Small intestine (tissue), 7 donors: ENCODE results near the gene ZSCAN26. TPM values are rescaled to one million over a fixed set of nuclear protein-coding genes. Genes with fewer than 3 reads are reported as not detected.
"Not testable (repeated sequence)": the region's sequence is repeated elsewhere in the genome, so short reads cannot be mapped to it uniquely, and the experiment has no call there.

Experiments used
- DNase-seq, 2 donors: peaks; one replicate each; pipeline versions ENCODE4 v3.0.0 to v3.0.0-alpha.2; 2013
- FAIRE-seq: peaks from 2 replicates; lab custom pipeline; 2012; peaks lifted over from hg19 to GRCh38; lab: Jason Lieb, UNC
- H3K27ac ChIP-seq, 3 donors: one replicate each; pipeline ENCODE4 v1.5.1; 2013; ENCODE audit warnings: low read length in 2 of 3, mild to moderate bottlenecking in 2 of 3, control low read depth in 1 of 3, inconsistent platforms in 1 of 3, low read depth in 1 of 3, moderate library complexity in 1 of 3
- H3K27me3 ChIP-seq, 3 donors: one replicate each; pipeline ENCODE4 v1.6.1; 2013; ENCODE audit warnings: low read length in 3 of 3, inconsistent platforms in 1 of 3; ENCODE audit not compliant: control insufficient read depth in 3 of 3, insufficient read depth in 3 of 3
- H3K36me3 ChIP-seq, 3 donors: one replicate each; pipeline ENCODE4 v1.6.1; 2013; ENCODE audit warnings: low read length in 3 of 3, inconsistent platforms in 1 of 3, low read depth in 1 of 3, mild to moderate bottlenecking in 1 of 3, moderate library complexity in 1 of 3; ENCODE audit not compliant: control insufficient read depth in 3 of 3, insufficient read depth in 2 of 3
- H3K4me1 ChIP-seq, 3 donors: one replicate each; pipeline ENCODE4 v1.6.1; 2013; ENCODE audit warnings: low read length in 2 of 3, inconsistent platforms in 1 of 3, low read depth in 1 of 3, mild to moderate bottlenecking in 1 of 3, moderate library complexity in 1 of 3; ENCODE audit not compliant: control insufficient read depth in 3 of 3, insufficient read depth in 2 of 3
- H3K4me3 ChIP-seq, 3 donors: one replicate each; pipeline ENCODE4 v1.5.1; 2013; ENCODE audit warnings: low read length in 3 of 3, control low read depth in 1 of 3, inconsistent platforms in 1 of 3, low read depth in 1 of 3, mild to moderate bottlenecking in 1 of 3, moderate library complexity in 1 of 3
- H3K9me3 ChIP-seq, 2 donors: one replicate each; pipeline ENCODE4 v1.6.1; 2013; ENCODE audit warnings: low read depth in 1 of 2, low read length in 1 of 2; ENCODE audit not compliant: control insufficient read depth in 2 of 2, insufficient read depth in 1 of 2
- WGBS, 3 donors: extraction: QIAGEN DNeasy Blood & Tissue Kit; methylation state at CpG; one replicate each; pipeline ENCODE4 v1.1.7; 2013; 5-methylcytosine and 5-hydroxymethylcytosine counted together
- polyA plus RNA-seq, 4 donors: library from polyadenylated mRNA; stranded (reverse) in 3 of 4; unstranded in 1 of 4; fragments of 200-250 nt in 3 of 4; fragments of 120-200 nt in 1 of 4; gene quantifications; one replicate each; pipeline versions ENCODE4 v1.2.1 to v1.2.3, GENCODE V29; 2013
- donor health status: healthy with polysubstance abuse.
- donor health status: control.
- donor health status: control.
- donor health status: Bipolar disorder and iron deficiency.
- donor health status: healthy.

Gene ZSCAN26
- polyA plus RNA-seq, 4 donors: 4.7 to 21.1 (median 6.7) TPM

DNA sequence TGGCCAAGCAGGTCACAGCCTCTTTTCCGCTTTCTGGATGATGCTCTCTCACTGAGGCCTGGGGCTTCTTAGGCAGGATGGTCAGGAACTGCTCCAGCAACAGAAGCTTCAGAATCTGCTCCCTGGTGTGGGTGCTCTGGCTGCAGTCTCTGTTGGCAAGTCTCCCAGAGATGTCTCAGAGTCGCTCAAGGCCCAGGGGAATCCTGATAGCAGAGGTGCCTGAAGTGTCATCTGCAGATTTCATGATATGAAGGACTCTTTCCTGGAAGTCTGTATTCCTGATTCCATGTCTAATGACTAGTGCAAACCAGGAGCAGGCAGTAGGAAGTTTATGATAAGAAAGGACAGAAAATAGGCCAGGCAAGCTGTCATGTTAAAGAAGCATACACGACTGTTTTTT is 48.7 kb downstream of the ZSCAN26 start:
- DNase-seq: no peak
- no peak overlapping the region for H3K27ac ChIP-seq
- H3K36me3 ChIP-seq: no peaks in the 10 kb centered on the region
- no peak for FAIRE-seq
- peaks cover 0 to 14% of the 10 kb centered on the region in 2 donors for H3K9me3 ChIP-seq
- peaks cover 0 to 7% (median 0%) of the 10 kb centered on the region in 3 donors for H3K4me1 ChIP-seq
- H3K4me3 ChIP-seq: no peak overlapping the region
- WGBS, 3 donors: 82 to 88% (median 86%) methylated on average over 3 of the region's 3 CpGs
- H3K27me3 ChIP-seq: no peaks in the 10 kb centered on the region

DNA sequence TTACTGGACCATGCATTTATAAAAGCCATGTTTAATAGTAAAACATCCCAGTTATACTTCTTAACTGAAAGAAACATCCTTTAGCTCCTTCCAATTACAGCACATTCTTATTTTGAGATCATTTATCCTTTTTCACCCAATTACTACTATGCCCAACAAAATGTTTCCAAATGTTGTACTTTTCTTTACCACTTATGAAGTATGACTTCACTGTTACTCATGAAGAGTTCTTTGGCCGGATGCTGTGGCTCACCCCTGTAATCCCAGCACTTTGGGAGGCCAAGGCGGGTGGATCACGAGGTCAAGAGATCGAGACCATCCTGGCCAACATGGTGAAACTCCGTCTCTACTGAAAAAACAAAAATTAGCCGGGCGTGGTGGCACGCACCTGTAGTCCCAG is 50.9 kb downstream of the ZSCAN26 start:
- not testable (repeated sequence) for H3K4me3 ChIP-seq, H3K27ac ChIP-seq, H3K36me3 ChIP-seq, FAIRE-seq, H3K9me3 ChIP-seq, DNase-seq, H3K27me3 ChIP-seq, H3K4me1 ChIP-seq
- WGBS, 3 donors: 93 to 97% (median 96%) methylated on average over 8 of the region's 8 CpGs

DNA sequence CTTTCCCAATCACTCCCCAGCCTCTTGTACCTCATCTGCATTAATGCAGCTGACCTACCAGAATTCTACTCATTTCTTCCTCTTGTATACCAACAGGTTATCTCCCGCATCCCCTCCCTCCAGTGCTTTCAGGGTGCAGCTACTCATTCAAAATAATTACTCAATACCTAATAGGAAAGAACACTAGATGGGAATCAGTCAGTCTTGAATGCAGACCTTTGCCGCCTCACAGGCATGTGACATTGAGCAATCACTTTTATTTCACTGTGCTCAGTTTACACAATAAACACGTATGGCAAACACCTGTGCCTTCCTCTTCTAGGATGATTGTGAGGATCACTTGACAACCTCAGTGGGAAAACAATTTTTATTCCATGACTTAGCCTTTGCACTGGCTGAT is 55.7 kb downstream of the ZSCAN26 start:
- FAIRE-seq: no peak
- H3K36me3 ChIP-seq: peaks cover 3 to 11% (median 11%) of the 10 kb centered on the region in 3 donors
- no peaks in the 10 kb centered on the region for H3K4me1 ChIP-seq
- H3K27me3 ChIP-seq: no peaks in the 10 kb centered on the region
- DNase-seq: no peak
- H3K27ac ChIP-seq: no peak overlapping the region
- WGBS, 3 donors: 88 to 91% (median 91%) methylated on average over 3 of the region's 3 CpGs
- H3K9me3 ChIP-seq: peaks cover 0 to 33% of the 10 kb centered on the region in 2 donors
- no peak overlapping the region for H3K4me3 ChIP-seq

DNA sequence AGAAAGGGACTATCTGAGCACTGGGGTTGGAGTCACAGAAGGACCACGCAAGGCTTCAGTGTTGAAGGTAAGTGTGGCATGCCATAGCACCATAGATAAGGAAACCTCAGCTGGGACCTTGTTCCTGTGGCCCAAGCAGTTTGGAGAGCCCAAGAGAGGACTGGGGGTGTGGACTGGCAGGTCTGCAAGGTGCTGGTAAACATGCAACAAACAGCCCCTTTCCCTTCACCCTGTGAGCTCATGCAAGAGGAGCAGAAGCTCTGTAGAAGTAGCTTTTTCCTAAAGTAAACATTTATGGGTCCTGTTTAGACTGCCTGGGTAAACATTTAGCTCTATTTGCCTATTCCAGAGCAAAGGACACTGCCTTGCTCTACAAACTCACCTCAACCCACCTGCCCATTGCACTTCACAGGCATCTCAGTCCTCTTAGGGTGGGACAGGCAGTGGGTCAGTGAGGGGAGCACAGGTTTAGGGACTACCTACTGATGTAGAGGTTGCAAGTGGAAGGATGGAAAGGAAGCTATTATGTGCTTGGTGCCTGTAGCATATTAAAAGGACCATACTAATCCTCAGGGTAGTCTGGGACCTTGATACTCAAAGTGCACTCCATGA is 57.0 kb downstream of the ZSCAN26 start:
- Histone ChIP-seq H3K36me3 (peaks cover 3 to 13% (median 11%) of the 10 kb centered on the region in 3 donors), H3K27ac (no peak overlapping the region), H3K9me3 (peaks cover 0 to 37% of the 10 kb centered on the region in 2 donors), H3K27me3 (no peaks in the 10 kb centered on the region), H3K4me1 (no peaks in the 10 kb centered on the region), H3K4me3 (no peak overlapping the region)
- no peak for DNase-seq
- WGBS, 3 donors: 97% methylated on average over 1 of the region's 1 CpG
- no peak for FAIRE-seq

DNA sequence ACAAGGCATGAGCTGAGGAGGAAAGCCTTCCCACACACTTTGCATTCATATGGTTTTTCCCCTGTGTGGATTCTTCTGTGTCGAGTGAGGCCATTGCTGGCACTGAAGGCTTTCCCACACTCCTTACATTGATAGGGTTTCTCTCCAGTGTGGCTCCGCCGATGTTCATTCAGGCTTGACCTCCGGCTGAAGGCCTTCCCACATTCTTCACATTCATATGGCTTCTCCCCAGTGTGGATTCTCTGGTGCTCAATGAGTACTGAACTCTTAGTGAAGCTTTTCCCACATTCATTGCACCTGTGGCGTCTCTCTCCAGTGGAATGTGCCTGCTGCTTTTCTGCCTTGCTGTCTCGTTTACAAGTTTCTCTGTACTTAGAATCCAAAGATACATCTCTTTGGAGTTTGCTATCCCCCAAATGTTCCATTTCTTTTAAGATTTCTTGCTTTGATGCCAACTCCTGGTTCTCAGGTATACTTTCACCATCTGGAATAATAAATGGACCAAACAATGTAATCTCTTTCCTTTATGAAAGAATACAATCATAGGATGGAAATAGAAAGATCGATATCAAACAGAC is 59.5 kb downstream of the ZSCAN26 start:
- no peaks in the 10 kb centered on the region for H3K4me1 ChIP-seq
- no peak for FAIRE-seq
- H3K4me3 ChIP-seq: no peak overlapping the region
- peaks cover 3 to 17% (median 11%) of the 10 kb centered on the region in 3 donors for H3K36me3 ChIP-seq
- no peak overlapping the region for H3K27ac ChIP-seq
- H3K27me3 ChIP-seq: no peaks in the 10 kb centered on the region
- DNase-seq: no peak
- WGBS, 3 donors: 93 to 97% (median 97%) methylated on average over 7 of the region's 7 CpGs
- H3K9me3 ChIP-seq: peaks cover 0 to 35% of the 10 kb centered on the region in 2 donors

Other genes starting within 250 kb of the ZSCAN26 start
- gene ZNF165, start 186.6 kb upstream of the ZSCAN26 start, polyA plus RNA-seq: 1 to 10 TPM; 2.7 to 4.3 (median 3.6) TPM
- 10 to 100 TPM in 2 of 4 donors, 1 to 10 TPM in 2; 8.6 to 15.4 (median 10.5) TPM for gene ZSCAN16, start 142.5 kb upstream of the ZSCAN26 start, polyA plus RNA-seq
- 10 to 100 TPM in 1 of 4 donors, 1 to 10 TPM in 3; 1.1 to 20.1 (median 2.3) TPM for gene ZKSCAN8, start 125.3 kb upstream of the ZSCAN26 start, polyA plus RNA-seq
- 10 to 100 TPM in 1 of 4 donors, 1 to 10 TPM in 3; 5.5 to 15.5 (median 6.8) TPM for gene ZSCAN9, start 41.9 kb upstream of the ZSCAN26 start, polyA plus RNA-seq
- gene ZKSCAN4, start 14.9 kb upstream of the ZSCAN26 start, polyA plus RNA-seq: 1 to 10 TPM; 2.7 to 7.9 (median 3.8) TPM
- 1 to 10 TPM in 1 of 4 donors, under 1 TPM in 3; 0.45 to 1.1 (median 0.86) TPM for gene NKAPL, start 7.8 kb upstream of the ZSCAN26 start, polyA plus RNA-seq
- 1 to 10 TPM in 3 of 4 donors, under 1 TPM in 1; 0.81 to 3.2 (median 1.2) TPM for gene PGBD1, start 14.4 kb downstream of the ZSCAN26 start, polyA plus RNA-seq
- gene ZSCAN31, start 69.0 kb downstream of the ZSCAN26 start, polyA plus RNA-seq: 1 to 10 TPM; 1.3 to 5.1 (median 4.0) TPM
- gene ZKSCAN3, start 82.8 kb downstream of the ZSCAN26 start, polyA plus RNA-seq: 1 to 10 TPM; 1.1 to 5.3 (median 1.9) TPM
- gene ZSCAN12, start 132.6 kb downstream of the ZSCAN26 start, polyA plus RNA-seq: 1 to 10 TPM; 1.6 to 8.4 (median 2.0) TPM
- 1 to 10 TPM in 1 of 4 donors, under 1 TPM in 1, not detected in 2; 0.91 to 3.5 TPM for gene ZSCAN23, start 176.3 kb downstream of the ZSCAN26 start, polyA plus RNA-seq
- not detected for gene GPX6, start 248.7 kb downstream of the ZSCAN26 start, polyA plus RNA-seq